Adrenal gland (tissue), 12 donors: Measurements from ENCODE around the gene PEX14. TPM values are rescaled to one million over a fixed set of nuclear protein-coding genes. Genes with fewer than 3 reads are reported as not detected.

Experiments
- DNase-seq, 7 donors: peaks; one replicate each; pipeline ENCODE4 v3.0.0-alpha.2; 2019 to 2020
- H3K27ac ChIP-seq, 5 donors: fragments of 200-600 bp; sonication (generic) in 4 of 5; 1 replicate in 3 of 5; 2 replicates in 2 of 5; pipeline versions ENCODE4 v1.5.1 to v1.8.0; 2016 to 2020; ENCODE audit warnings: mild to moderate bottlenecking in 1 of 5
- H3K27me3 ChIP-seq: fragments of 200-600 bp; 2 replicates; pipeline ENCODE4 v1.8.0; 2021
- H3K36me3 ChIP-seq, 2 donors: fragments of 200-600 bp; replicated peaks in 1 of 2; 1 replicate in 1 of 2; 2 replicates in 1 of 2; pipeline versions ENCODE4 v1.5.1 to v1.8.0; 2018 to 2022
- H3K4me1 ChIP-seq, 2 donors: fragments of 200-600 bp; replicated peaks in 1 of 2; 1 replicate in 1 of 2; 2 replicates in 1 of 2; pipeline versions ENCODE4 v1.5.1 to v1.8.0; 2018 to 2021
- H3K4me3 ChIP-seq, 4 donors: fragments of 200-600 bp; sonication (generic) in 3 of 4; one replicate each; pipeline ENCODE4 v1.5.1; 2016 to 2018
- H3K9me3 ChIP-seq, 3 donors: fragments of 200-600 bp; sonication (generic) in 1 of 3; replicated peaks in 1 of 3; 1 replicate in 2 of 3; 2 replicates in 1 of 3; pipeline versions ENCODE4 v1.5.1 to v1.8.0; 2016 to 2021
- POLR2A ChIP-seq, 2 donors: fragments of 450-650 bp; IDR thresholded peaks; one replicate each; pipeline ENCODE4 v1.6.1; 2017; ENCODE audit warnings: antibody characterized with exemption in 2 of 2, mild to moderate bottlenecking in 2 of 2, moderate library complexity in 1 of 2
- WGBS, 4 donors: extraction: QIAGEN DNeasy Blood & Tissue Kit in 2 of 4; methylation state at CpG; one replicate each; pipeline versions ENCODE4 v1.1.5 to v1.1.7; 2013 to 2017; 5-methylcytosine and 5-hydroxymethylcytosine counted together
- intact Hi-C, 2 donors: fragments of 100-400 bp; cut with DNase I; formaldehyde crosslinking; loops; one replicate each; pipeline versions ENCODE4 v1.14.1 to v1.15.0; 2022 to 2023
- polyA plus RNA-seq, 3 donors: library from polyadenylated mRNA; stranded (reverse); fragments of 200-250 nt in 2 of 3; fragments of 350-450 nt in 1 of 3; fragmentation: Illumina TruSeq in 1 of 3; extraction: RNeasy Lipid Tissue Mini Kit (QIAGEN cat#74804) in 1 of 3; gene quantifications; one replicate each; pipeline ENCODE4 v1.2.3, GENCODE V29; 2013 to 2014
- total RNA-seq, 9 donors: library from RNA; depleted of rRNA in 4 of 9; stranded (reverse); fragments of >200 nt in 4 of 9; fragments of 120-200 nt in 1 of 9; fragmentation: NEBNext Ultra II Directional in 1 of 9; extraction: Animal tissue kit (Norgen Biotek cat#: 25700) in 1 of 9; gene quantifications; one replicate each; pipeline versions ENCODE4 v1.1.0 to v1.2.4, GENCODE V29; 2013 to 2023
- TF ChIP-seq, protein P1 (sequence below), 6 experiments: fragments of 450-650 bp in 4 of 6; fragments of 200-600 bp in 2 of 6; sonication (generic) in 1 of 6; IDR thresholded peaks; 1 replicate in 5 of 6; 2 replicates in 1 of 6; pipeline versions ENCODE4 v1.5.1 to v1.8.0; 2016 to 2021; ENCODE audit warnings: antibody characterized with exemption in 6 of 6, mild to moderate bottlenecking in 2 of 6, moderate library complexity in 1 of 6
- donor health status: healthy with polysubstance abuse.
- donor health status: Bipolar disorder and iron deficiency.
- donor health status: DM: yes; HTN: yes; CAD: no.
- donor health status: DM: no; HTN: no; CAD: no.
- donor health status: DM: no; HTN: no; CAD: no.
- donor health status: DM: yes; HTN: yes; CAD: no.

Gene PEX14
- total and polyA plus RNA-seq, 12 donors, result 9.7 to 23.9 (median 18.1) TPM

DNA sequence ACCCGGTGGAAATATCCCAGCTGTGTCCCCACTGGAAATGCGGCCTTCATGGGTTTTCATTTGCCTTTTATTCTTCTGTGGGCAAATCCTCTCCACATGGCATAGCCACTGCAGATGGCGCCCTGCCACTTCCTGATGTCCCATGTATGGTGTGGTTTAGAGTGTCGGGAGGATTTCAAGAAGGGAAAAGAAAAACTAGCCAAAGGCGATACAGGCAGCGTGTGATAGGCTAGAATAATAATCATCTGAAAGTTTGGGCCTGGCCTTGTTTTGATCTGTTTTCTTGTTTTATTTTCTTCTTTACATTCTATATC lies 123.6 kb downstream of the PEX14 start:
- TF ChIP-seq POLR2A (IDR thresholded peaks at IDR 0.05), result no peak
- TF ChIP-seq, protein P1, sequence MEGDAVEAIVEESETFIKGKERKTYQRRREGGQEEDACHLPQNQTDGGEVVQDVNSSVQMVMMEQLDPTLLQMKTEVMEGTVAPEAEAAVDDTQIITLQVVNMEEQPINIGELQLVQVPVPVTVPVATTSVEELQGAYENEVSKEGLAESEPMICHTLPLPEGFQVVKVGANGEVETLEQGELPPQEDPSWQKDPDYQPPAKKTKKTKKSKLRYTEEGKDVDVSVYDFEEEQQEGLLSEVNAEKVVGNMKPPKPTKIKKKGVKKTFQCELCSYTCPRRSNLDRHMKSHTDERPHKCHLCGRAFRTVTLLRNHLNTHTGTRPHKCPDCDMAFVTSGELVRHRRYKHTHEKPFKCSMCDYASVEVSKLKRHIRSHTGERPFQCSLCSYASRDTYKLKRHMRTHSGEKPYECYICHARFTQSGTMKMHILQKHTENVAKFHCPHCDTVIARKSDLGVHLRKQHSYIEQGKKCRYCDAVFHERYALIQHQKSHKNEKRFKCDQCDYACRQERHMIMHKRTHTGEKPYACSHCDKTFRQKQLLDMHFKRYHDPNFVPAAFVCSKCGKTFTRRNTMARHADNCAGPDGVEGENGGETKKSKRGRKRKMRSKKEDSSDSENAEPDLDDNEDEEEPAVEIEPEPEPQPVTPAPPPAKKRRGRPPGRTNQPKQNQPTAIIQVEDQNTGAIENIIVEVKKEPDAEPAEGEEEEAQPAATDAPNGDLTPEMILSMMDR (IDR thresholded peaks at IDR 0.05), result no peak
- Histone ChIP-seq H3K9me3 (no peaks in the 10 kb centered on the region), H3K36me3 (no peaks in the 10 kb centered on the region), H3K27me3 (no peaks in the 10 kb centered on the region), H3K27ac (no peak overlapping the region), H3K4me1 (peaks cover 4 to 20% of the 10 kb centered on the region in 2 donors), H3K4me3 (no peak overlapping the region)
- 84 to 88% (median 86%) methylated on average over 6 of the region's 6 CpGs for WGBS, 4 donors
- intact Hi-C loops, result no loop called here
- DNase-seq, result peak in 1 of 7 donors; percentile 18

DNA sequence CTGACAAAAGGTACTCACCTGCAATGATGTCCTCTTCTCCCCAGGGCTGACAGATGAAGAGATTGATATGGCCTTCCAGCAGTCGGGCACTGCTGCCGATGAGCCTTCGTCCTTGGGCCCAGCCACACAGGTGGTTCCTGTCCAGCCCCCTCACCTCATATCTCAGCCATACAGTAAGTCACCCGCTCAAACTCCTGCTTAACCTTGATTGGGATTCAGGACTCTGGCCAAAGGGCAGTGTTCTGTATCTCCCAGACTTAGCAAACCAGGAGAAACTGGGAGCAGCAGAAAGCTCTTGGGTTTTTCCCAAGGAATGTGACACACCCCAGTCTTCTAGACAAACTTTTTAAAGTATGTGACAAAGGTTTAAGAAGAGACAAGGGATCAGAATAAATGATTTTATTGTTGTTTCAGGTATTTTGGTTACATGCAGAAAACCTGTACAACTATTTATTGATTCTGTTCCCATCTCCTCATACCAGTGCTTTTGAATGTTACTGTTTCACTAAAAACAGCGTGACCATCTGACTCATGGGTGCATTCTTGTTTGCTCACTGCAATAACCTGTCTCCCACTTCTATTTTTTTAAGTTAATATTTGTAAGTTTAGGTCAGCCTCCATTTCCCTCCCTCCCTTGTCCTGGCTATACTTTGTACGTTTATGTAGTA lies 124.6 kb downstream of the PEX14 start:
- no peak for DNase-seq
- no peaks in the 10 kb centered on the region for H3K9me3 ChIP-seq
- H3K4me1 ChIP-seq, result peaks cover 4 to 16% of the 10 kb centered on the region in 2 donors
- H3K4me3 ChIP-seq, result no peak overlapping the region
- WGBS, 4 donors, result 68 to 82% (median 80%) methylated on average over 6 of the region's 6 CpGs
- no peaks in the 10 kb centered on the region for H3K27me3 ChIP-seq
- no peaks in the 10 kb centered on the region for H3K36me3 ChIP-seq
- no peak overlapping the region for H3K27ac ChIP-seq
- no peak for TF ChIP-seq POLR2A (IDR thresholded peaks at IDR 0.05)
- TF ChIP-seq, protein P1 (IDR thresholded peaks at IDR 0.05), result no peak
- intact Hi-C loops, result no loop called here

DNA sequence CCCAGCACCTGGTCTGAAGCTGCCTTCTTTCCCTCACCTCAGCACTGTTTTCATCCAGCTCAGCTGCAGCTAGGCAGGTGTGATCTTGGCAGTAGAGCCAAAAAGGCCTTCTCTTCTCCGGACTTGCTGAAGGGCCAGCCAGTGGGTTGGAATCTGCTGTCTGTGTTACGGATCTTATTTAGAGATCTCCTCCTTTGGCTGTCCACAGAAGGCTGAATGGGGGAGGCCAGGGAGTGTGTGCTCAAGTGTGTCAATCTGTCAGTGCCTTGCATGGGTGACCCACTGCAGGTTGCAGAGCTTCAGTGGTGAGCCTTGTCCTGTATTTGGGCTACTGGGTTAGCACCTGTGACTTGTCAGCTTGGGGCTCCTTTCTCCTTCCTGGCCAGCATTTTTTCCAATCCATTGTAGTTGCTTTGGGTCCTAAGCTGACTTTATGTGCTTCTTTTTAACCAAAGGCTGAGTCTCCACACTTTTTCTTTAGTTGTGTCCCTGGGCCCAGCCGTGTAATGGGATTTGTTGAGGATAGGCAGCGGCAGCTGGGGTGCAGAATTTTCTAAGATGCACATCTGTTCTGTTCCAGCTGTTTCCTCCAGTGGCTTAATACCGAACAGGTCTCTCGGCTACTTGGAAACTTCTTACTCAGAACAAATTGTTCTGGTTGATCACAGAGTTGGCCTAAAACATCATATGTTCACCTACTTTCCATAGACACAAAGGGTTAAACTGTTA lies 126.8 kb downstream of the PEX14 start:
- H3K36me3 ChIP-seq, result no peaks in the 10 kb centered on the region
- no peaks in the 10 kb centered on the region for H3K27me3 ChIP-seq
- no peak overlapping the region for H3K4me3 ChIP-seq
- intact Hi-C loops, result no loop called here
- no peaks in the 10 kb centered on the region for H3K9me3 ChIP-seq
- no peak overlapping the region for H3K27ac ChIP-seq
- 86 to 97% (median 93%) methylated on average over 6 of the region's 6 CpGs for WGBS, 4 donors
- TF ChIP-seq, protein P1 (IDR thresholded peaks at IDR 0.05), result no peak
- no peak for TF ChIP-seq POLR2A (IDR thresholded peaks at IDR 0.05)
- H3K4me1 ChIP-seq, result no peaks in the 10 kb centered on the region
- DNase-seq, result no peak

DNA sequence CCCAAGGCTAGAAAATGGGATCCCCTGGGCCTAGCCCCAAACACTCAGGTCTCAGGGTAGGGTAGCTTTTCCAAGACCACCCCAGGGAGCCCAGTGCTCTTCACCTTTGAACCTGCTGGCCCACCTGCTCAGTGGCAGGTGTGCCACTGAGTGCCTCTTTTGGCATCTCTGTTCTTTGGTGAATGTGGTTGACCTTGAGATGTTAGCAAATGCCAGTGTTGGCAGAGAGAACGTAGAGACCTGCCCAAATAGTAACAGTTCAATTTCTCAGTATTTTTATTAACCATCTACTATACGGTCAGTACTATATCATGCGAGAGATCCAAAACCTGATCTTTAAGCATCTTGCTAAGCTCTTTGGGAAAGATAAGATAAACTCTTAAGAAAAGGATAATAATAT lies 128.2 kb downstream of the PEX14 start:
- no peaks in the 10 kb centered on the region for H3K36me3 ChIP-seq
- no peak for TF ChIP-seq POLR2A (IDR thresholded peaks at IDR 0.05)
- TF ChIP-seq, protein P1 (IDR thresholded peaks at IDR 0.05), result no peak
- no peak overlapping the region for H3K4me3 ChIP-seq
- intact Hi-C loops, result no loop called here
- no peaks in the 10 kb centered on the region for H3K9me3 ChIP-seq
- WGBS, 4 donors, result 60 to 81% (median 74%) methylated on average over 3 of the region's 3 CpGs
- H3K27me3 ChIP-seq, result no peaks in the 10 kb centered on the region
- H3K27ac ChIP-seq, result no peak overlapping the region
- H3K4me1 ChIP-seq, result no peaks in the 10 kb centered on the region
- DNase-seq, result no peak
